Trophoblast cell (in vitro differentiated cells and primary cell): Measurements from ENCODE around the gene STXBP2.
A peak's percentile ranks its signal among the peaks of the same experiment; 100 is the strongest.

Experiments used
- DNase-seq, 2 donors: peaks; one replicate each; pipeline ENCODE4 v3.0.0-alpha.2; 2016
- H2AFZ ChIP-seq: 2 replicates; pipeline ENCODE4 v1.6.1; 2013; ENCODE audit warnings: low read length, moderate library complexity, mild to moderate bottlenecking; ENCODE audit not compliant: insufficient read depth, poor library complexity
- H2AK5ac ChIP-seq: 2 replicates; pipeline ENCODE4 v1.6.1; 2013; ENCODE audit warnings: mild to moderate bottlenecking, low read length
- H2BK120ac ChIP-seq: 2 replicates; pipeline ENCODE4 v1.6.1; 2013; ENCODE audit warnings: low read length, mild to moderate bottlenecking, moderate library complexity; ENCODE audit not compliant: insufficient read depth, poor library complexity
- H2BK12ac ChIP-seq: 2 replicates; pipeline ENCODE4 v1.6.1; 2013; ENCODE audit warnings: mild to moderate bottlenecking, low read length, moderate library complexity
- H2BK5ac ChIP-seq: 2 replicates; pipeline ENCODE4 v1.6.1; 2013; ENCODE audit warnings: low read length, low read depth, moderate library complexity, mild to moderate bottlenecking; ENCODE audit not compliant: poor library complexity
- H3K14ac ChIP-seq: 2 replicates; pipeline ENCODE4 v1.6.1; 2013; ENCODE audit warnings: mild to moderate bottlenecking, low read length
- H3K18ac ChIP-seq: 2 replicates; pipeline ENCODE4 v1.6.1; 2013; ENCODE audit warnings: mild to moderate bottlenecking, low read length
- H3K23ac ChIP-seq: 2 replicates; pipeline ENCODE4 v1.6.1; 2013; ENCODE audit warnings: low read length
- H3K27ac ChIP-seq: 2 replicates; pipeline ENCODE4 v1.5.1; 2013; ENCODE audit warnings: low read depth, mild to moderate bottlenecking, inconsistent platforms, low read length, moderate library complexity
- H3K27me3 ChIP-seq: 2 replicates; pipeline ENCODE4 v1.6.1; 2013; ENCODE audit warnings: inconsistent platforms, mild to moderate bottlenecking, low read length, moderate library complexity; ENCODE audit not compliant: insufficient read depth
- H3K36me3 ChIP-seq, 2 experiments: 1 replicate in 1 of 2; 2 replicates in 1 of 2; pipeline ENCODE4 v1.6.1; 2013; ENCODE audit warnings: low read length in 2 of 2, mild to moderate bottlenecking in 2 of 2, moderate library complexity in 1 of 2; ENCODE audit not compliant: insufficient read depth in 2 of 2, control insufficient read depth in 1 of 2
- H3K4ac ChIP-seq: 2 replicates; pipeline ENCODE4 v1.6.1; 2013; ENCODE audit warnings: low read depth, mild to moderate bottlenecking, low read length, moderate library complexity
- H3K4me1 ChIP-seq, 2 experiments: 1 replicate in 1 of 2; 2 replicates in 1 of 2; pipeline ENCODE4 v1.6.1; 2013; ENCODE audit warnings: low read length in 2 of 2, mild to moderate bottlenecking in 2 of 2, moderate library complexity in 1 of 2; ENCODE audit not compliant: insufficient read depth in 2 of 2, control insufficient read depth in 1 of 2
- H3K4me2 ChIP-seq: 2 replicates; pipeline ENCODE4 v1.6.1; 2013; ENCODE audit warnings: inconsistent platforms, mild to moderate bottlenecking, low read length, moderate library complexity
- H3K4me3 ChIP-seq: 2 replicates; pipeline ENCODE4 v1.5.1; 2013; ENCODE audit warnings: mild to moderate bottlenecking, low read depth, low read length, inconsistent platforms
- H3K79me1 ChIP-seq: one replicate; pipeline ENCODE4 v1.6.1; 2013; ENCODE audit warnings: low read length
- H3K79me2 ChIP-seq: 2 replicates; pipeline ENCODE4 v1.6.1; 2013; ENCODE audit warnings: low read length, mild to moderate bottlenecking; ENCODE audit not compliant: control insufficient read depth, insufficient read depth, poor library complexity
- H3K9ac ChIP-seq: 2 replicates; pipeline ENCODE4 v1.6.1; 2013; ENCODE audit warnings: mild to moderate bottlenecking, low read length
- H3K9me3 ChIP-seq: 2 replicates; pipeline ENCODE4 v1.6.1; 2013; ENCODE audit warnings: low read depth, mild to moderate bottlenecking, control low read depth, inconsistent platforms, low read length; ENCODE audit not compliant: insufficient read depth
- H4K12ac ChIP-seq: 2 replicates; pipeline ENCODE4 v1.6.1; 2013; ENCODE audit warnings: low read depth, mild to moderate bottlenecking, low read length, moderate library complexity
- H4K8ac ChIP-seq: 2 replicates; pipeline ENCODE4 v1.6.1; 2013; ENCODE audit warnings: low read depth, mild to moderate bottlenecking, low read length, moderate library complexity
- H4K91ac ChIP-seq: one replicate; pipeline ENCODE4 v1.6.1; 2013; ENCODE audit warnings: low read depth, mild to moderate bottlenecking, low read length, moderate library complexity
- WGBS: extraction: QIAGEN DNeasy Blood & Tissue Kit; methylation state at CpG from one replicate; pipeline ENCODE4 v1.1.7; 2013; ENCODE audit warnings: missing lambda C conversion rate; ENCODE audit not compliant: insufficient read length, insufficient coverage; ENCODE audit errors: extremely low coverage; 5-methylcytosine and 5-hydroxymethylcytosine counted together

STXBP2 gene

DNA sequence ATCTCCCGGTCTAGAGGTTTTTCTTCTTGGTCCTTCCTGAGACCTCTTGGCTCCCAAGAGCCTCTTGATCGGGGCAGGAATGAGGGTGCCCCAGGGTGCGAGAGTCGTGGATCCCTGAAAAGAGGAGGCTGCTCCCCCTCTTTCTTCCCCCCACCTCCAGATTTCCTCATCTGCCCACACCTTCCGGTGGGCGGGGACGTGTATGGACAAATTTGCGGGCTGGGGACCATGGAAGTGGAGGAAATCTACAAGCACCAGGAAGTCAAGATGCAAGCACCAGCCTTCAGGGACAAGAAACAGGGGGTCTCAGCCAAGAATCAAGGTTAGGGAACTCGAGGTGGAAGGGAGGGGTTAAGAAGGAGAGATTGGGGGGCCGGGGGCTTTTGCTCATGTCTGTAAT is 39.9 kb downstream of the STXBP2 start, which contains the start of gene MCEMP1:
Gene MCEMP1, plus strand, starts transcription at position 237 of the 400 bp plus-strand sequence. Its CDS starts 31 bp downstream, at position 268.
- no peak within 1 kb of the TSS for H3K23ac ChIP-seq
- peaks cover 2 to 9% of the 10 kb centered on the region in 2 experiments for H3K4me1 ChIP-seq
- no peak within 1 kb of the TSS for H2BK120ac ChIP-seq
- H2AK5ac ChIP-seq, result no peak within 1 kb of the TSS
- H3K9me3 ChIP-seq, result peaks cover 5% of the 10 kb centered on the region
- H2AFZ ChIP-seq, result no peak within 1 kb of the TSS
- H3K4ac ChIP-seq, result no peak within 1 kb of the TSS
- no peak within 1 kb of the TSS for H3K14ac ChIP-seq
- no peaks in the 10 kb centered on the region for H3K36me3 ChIP-seq
- no peak within 1 kb of the TSS for H4K91ac ChIP-seq
- H3K4me3 ChIP-seq, result no peak within 1 kb of the TSS
- H3K79me1 ChIP-seq, result peaks cover 4% of the 10 kb centered on the region
- no peak within 1 kb of the TSS for H4K12ac ChIP-seq
- no peak within 1 kb of the TSS for H3K27ac ChIP-seq
- WGBS, result no CpG with 5 or more reads among the region's 10 CpGs
- H3K9ac ChIP-seq, result no peak within 1 kb of the TSS
- no peak within 1 kb of the TSS for H3K18ac ChIP-seq
- H2BK12ac ChIP-seq, result no peak within 1 kb of the TSS
- H2BK5ac ChIP-seq, result no peak within 1 kb of the TSS
- no peak within 1 kb of the TSS for H4K8ac ChIP-seq
- DNase-seq, result no peak
- no peaks in the 10 kb centered on the region for H3K27me3 ChIP-seq
- H3K4me2 ChIP-seq, result no peak within 1 kb of the TSS
- peaks cover 4% of the 10 kb centered on the region for H3K79me2 ChIP-seq

GRCh38 chr19:7677669-7678311 is 40.9 kb downstream of the STXBP2 start:
- DNase-seq, result no peak

GRCh38 chr19:7678971-7679751 is 42.3 kb downstream of the STXBP2 start:
- peaks cover 14 to 17% of the 10 kb centered on the region in 2 experiments for H3K36me3 ChIP-seq
- H4K91ac ChIP-seq, result no peak overlapping the region
- H4K8ac ChIP-seq, result no peak overlapping the region
- H3K4ac ChIP-seq, result no peak overlapping the region
- H3K27ac ChIP-seq, result no peak overlapping the region
- no peak overlapping the region for H2AK5ac ChIP-seq
- peaks cover 4% of the 10 kb centered on the region for H3K79me2 ChIP-seq
- no peak overlapping the region for H3K23ac ChIP-seq
- no peak overlapping the region for H3K9ac ChIP-seq
- H3K14ac ChIP-seq, result no peak overlapping the region
- H2AFZ ChIP-seq, result no peak overlapping the region
- WGBS, result no CpG with 5 or more reads among the region's 30 CpGs
- peak; percentile 38 to 49 for DNase-seq
- H3K4me1 ChIP-seq, result peaks cover 2 to 11% of the 10 kb centered on the region in 2 experiments
- no peak overlapping the region for H3K4me3 ChIP-seq
- H3K79me1 ChIP-seq, result peaks cover 4% of the 10 kb centered on the region
- no peak overlapping the region for H4K12ac ChIP-seq
- H3K27me3 ChIP-seq, result no peaks in the 10 kb centered on the region
- H2BK12ac ChIP-seq, result no peak overlapping the region
- H3K4me2 ChIP-seq, result no peak overlapping the region
- H3K18ac ChIP-seq, result no peak overlapping the region
- H2BK120ac ChIP-seq, result no peak overlapping the region
- no peak overlapping the region for H2BK5ac ChIP-seq
- peaks cover 8% of the 10 kb centered on the region for H3K9me3 ChIP-seq

More at GRCh38 chr19:7677669-7678311, 40.9 kb downstream of the STXBP2 start:
- Histone ChIP-seq H3K36me3 (peaks cover 8% of the 10 kb centered on the region in 2 experiments), H4K8ac (no peak overlapping the region), H3K27ac (no peak overlapping the region), H3K23ac (no peak overlapping the region), H3K27me3 (no peaks in the 10 kb centered on the region), H4K12ac (no peak overlapping the region), H3K9me3 (peaks cover 8% of the 10 kb centered on the region), H2BK12ac (no peak overlapping the region), H4K91ac (no peak overlapping the region), H3K4ac (no peak overlapping the region), H3K79me1 (peaks cover 4% of the 10 kb centered on the region), H3K14ac (no peak overlapping the region), H3K9ac (no peak overlapping the region), H3K79me2 (peaks cover 4% of the 10 kb centered on the region), H2AK5ac (no peak overlapping the region), H2BK5ac (no peak overlapping the region), H3K4me2 (no peak overlapping the region), H2AFZ (no peak overlapping the region), H3K4me1 (peaks cover 2 to 11% of the 10 kb centered on the region in 2 experiments), H3K4me3 (no peak overlapping the region), H2BK120ac (no peak overlapping the region), H3K18ac (no peak overlapping the region)
- WGBS, result no CpG with 5 or more reads among the region's 12 CpGs

GRCh38 chr19:7679771-7680605 is 43.1 kb downstream of the STXBP2 start:
- H3K14ac ChIP-seq, result no peak overlapping the region
- peak overlapping the region; percentile 56 for H4K91ac ChIP-seq
- no peak overlapping the region for H2BK12ac ChIP-seq
- WGBS, result no CpG with 5 or more reads among the region's 22 CpGs
- no peak overlapping the region for H3K9ac ChIP-seq
- peaks cover 4% of the 10 kb centered on the region for H3K79me2 ChIP-seq
- H3K18ac ChIP-seq, result no peak overlapping the region
- peak overlapping the region; percentile 95 for H4K12ac ChIP-seq
- H3K4me2 ChIP-seq, result peak overlapping the region; percentile 67
- H4K8ac ChIP-seq, result peak overlapping the region; percentile 94
- peaks cover 2 to 11% of the 10 kb centered on the region in 2 experiments for H3K4me1 ChIP-seq
- H3K23ac ChIP-seq, result no peak overlapping the region
- H3K79me1 ChIP-seq, result peaks cover 4% of the 10 kb centered on the region
- peaks cover 8% of the 10 kb centered on the region for H3K9me3 ChIP-seq
- H3K27me3 ChIP-seq, result no peaks in the 10 kb centered on the region
- no peak overlapping the region for H3K4me3 ChIP-seq
- H3K36me3 ChIP-seq, result peaks cover 14 to 17% of the 10 kb centered on the region in 2 experiments
- no peak overlapping the region for H2BK120ac ChIP-seq
- H2AK5ac ChIP-seq, result no peak overlapping the region
- H3K4ac ChIP-seq, result no peak overlapping the region
- no peak overlapping the region for H2BK5ac ChIP-seq
- peak overlapping the region; percentile 93 for H2AFZ ChIP-seq
- no peak overlapping the region for H3K27ac ChIP-seq
- no peak for DNase-seq
